ENCODE data around the gene ALK. TPM values are rescaled to one million over a fixed set of nuclear protein-coding genes. Genes with fewer than 3 reads are reported as not detected.

ALK gene
- total RNA-seq, 4 donors from 2014 or later = 0.19 TPM; not detected in 3

GRCh38 chr2:29865512-29865911 lies 55.9 kb downstream of the ALK start:
- intact Hi-C loops (cut with DNase I) = no loop called here
- H3K9me3 ChIP-seq = no peaks in the 10 kb centered on the region
- DNase-seq = no peak
- H3K27me3 ChIP-seq = no peaks in the 10 kb centered on the region
- no peaks in the 10 kb centered on the region for H3K4me1 ChIP-seq
- WGBS, 2 donors = 90 to 91% methylated on average over 1 of the region's 1 CpG
- H3K4me3 ChIP-seq = no peak overlapping the region
- TF ChIP-seq CTCF (IDR thresholded peaks at IDR 0.05) (no peak), POLR2A (IDR thresholded peaks at IDR 0.05) (no peak)
- no peak overlapping the region for H3K27ac ChIP-seq
- no peaks in the 10 kb centered on the region for H3K36me3 ChIP-seq

- Histone ChIP-seq H3K4me3 (no peak overlapping the region), H3K27me3 (peaks cover 0 to under 1% (median 0%) of the 10 kb centered on the region in 4 donors), H3K27ac (no peak overlapping the region), H3K36me3 (no peaks in the 10 kb centered on the region), H3K4me1 (no peaks in the 10 kb centered on the region), H3K9me3 (no peaks in the 10 kb centered on the region)
- no peak for TF ChIP-seq POLR2A (IDR thresholded peaks at IDR 0.05)
- no peak for TF ChIP-seq CTCF (IDR thresholded peaks at IDR 0.05)
- 0 to 11% methylated on average over 1 of the region's 1 CpG for WGBS, 2 donors
- intact Hi-C loops (cut with DNase I) = no loop called here
- no peak for DNase-seq
Measured at GRCh38 chr2:29864988-29865387, 56.4 kb downstream of the ALK start.

- 72 to 73% methylated on average over 7 of the region's 7 CpGs for WGBS, 2 donors
- no peaks in the 10 kb centered on the region for H3K36me3 ChIP-seq
- no peak overlapping the region for H3K27ac ChIP-seq
- no peak for TF ChIP-seq POLR2A (IDR thresholded peaks at IDR 0.05)
- TF ChIP-seq CTCF (IDR thresholded peaks at IDR 0.05) = no peak
- H3K27me3 ChIP-seq = peaks cover 0 to 11% (median 0%) of the 10 kb centered on the region in 4 donors
- no peak overlapping the region for H3K4me3 ChIP-seq
- no peaks in the 10 kb centered on the region for H3K4me1 ChIP-seq
- no peaks in the 10 kb centered on the region for H3K9me3 ChIP-seq
- intact Hi-C loops (cut with DNase I) = no loop called here
- DNase-seq = no peak
Measured at GRCh38 chr2:29855924-29856639, 65.3 kb downstream of the ALK start.

GRCh38 chr2:29850794-29851193 lies 70.6 kb downstream of the ALK start:
- Histone ChIP-seq H3K27me3 (peaks cover 0 to 6% (median 0%) of the 10 kb centered on the region in 4 donors), H3K9me3 (no peaks in the 10 kb centered on the region), H3K4me3 (no peak overlapping the region), H3K36me3 (no peaks in the 10 kb centered on the region), H3K27ac (no peak overlapping the region), H3K4me1 (no peaks in the 10 kb centered on the region)
- DNase-seq = no peak
- no peak for TF ChIP-seq CTCF (IDR thresholded peaks at IDR 0.05)
- no peak for TF ChIP-seq POLR2A (IDR thresholded peaks at IDR 0.05)
- intact Hi-C loops (cut with DNase I) = no loop called here
- WGBS, 2 donors = 76 to 87% methylated on average over 7 of the region's 7 CpGs

GRCh38 chr2:29848566-29849310 lies 72.6 kb downstream of the ALK start:
- TF ChIP-seq CTCF (IDR thresholded peaks at IDR 0.05) = no peak
- TF ChIP-seq POLR2A (IDR thresholded peaks at IDR 0.05) = no peak
- Histone ChIP-seq H3K4me1 (no peaks in the 10 kb centered on the region), H3K27ac (no peak overlapping the region), H3K27me3 (peaks cover 0 to 6% (median 0%) of the 10 kb centered on the region in 4 donors), H3K4me3 (no peak overlapping the region), H3K9me3 (no peaks in the 10 kb centered on the region), H3K36me3 (no peaks in the 10 kb centered on the region)
- intact Hi-C loops (cut with DNase I) = no loop called here
- no peak for DNase-seq
- WGBS, 2 donors = 72 to 85% methylated on average over 9 to 10 of the region's 12 CpGs
